Activated T-helper 1 cell treated with anti-CD3 and anti-CD28 coated beads, Interleukin-12 subunit alpha, Interleukin-12 subunit beta, Interleukin-2, Interleukin-4 antibody, amounts not matched to agents 30 ng/mL and 10 ng/mL and 1 ng/mL, durations not matched to agents 14 hours and 24 hours and 36 hours (primary cell): ENCODE measurements around the gene GPR141. TPM values are rescaled to one million over a fixed set of nuclear protein-coding genes. Genes with fewer than 3 reads are reported as not detected.
"Not testable (repeated sequence)": the region's sequence is repeated elsewhere in the genome, so short reads cannot be mapped to it uniquely, and the experiment has no call there.

Experiments used
- DNase-seq: peaks from one replicate; pipeline ENCODE4 v3.0.0; 2021; ENCODE audit warnings: low spot score
- H3K27ac Mint-ChIP-seq: one replicate; pipeline ENCODE4 v1.8.0; 2021; ENCODE audit warnings: mild to moderate bottlenecking, mixed read lengths
- H3K27me3 Mint-ChIP-seq: one replicate; pipeline ENCODE4 v1.8.0; 2022; ENCODE audit warnings: mild to moderate bottlenecking, moderate library complexity, mixed read lengths; ENCODE audit not compliant: insufficient read depth
- H3K36me3 Mint-ChIP-seq: one replicate; pipeline ENCODE4 v1.8.0; 2021; ENCODE audit warnings: low read depth, mixed read lengths
- H3K4me1 Mint-ChIP-seq: one replicate; pipeline ENCODE4 v1.8.0; 2021; ENCODE audit warnings: low read depth, mixed read lengths
- H3K4me3 Mint-ChIP-seq: one replicate; pipeline ENCODE4 v1.8.0; 2021; ENCODE audit warnings: mild to moderate bottlenecking, moderate library complexity, mixed read lengths
- H3K9me3 Mint-ChIP-seq: one replicate; pipeline ENCODE4 v1.8.0; 2021; ENCODE audit warnings: mixed read lengths
- intact Hi-C: fragments of 100-400 bp; cut with micrococcal nuclease; formaldehyde crosslinking; loops from one replicate; pipeline ENCODE4 v1.15.1; 2024
- total RNA-seq: library from RNA; stranded (reverse); gene quantifications from 2 replicates; pipeline ENCODE4 v1.2.3, GENCODE V29; 2022

The GPR141 gene
- total RNA-seq, 1 donor from 2014 or later = not detected

GRCh38 chr7:37698276-37698675, 14.7 kb downstream of the GPR141 start:
- intact Hi-C loops = no loop called here
- peaks cover 4% of the 10 kb centered on the region for H3K27me3 Mint-ChIP-seq

GRCh38 chr7:37698782-37699181, 15.2 kb downstream of the GPR141 start:
- H3K4me1 Mint-ChIP-seq = no peaks in the 10 kb centered on the region
- no peaks in the 10 kb centered on the region for H3K36me3 Mint-ChIP-seq
- H3K27ac Mint-ChIP-seq = no peak overlapping the region
- no peak for DNase-seq
- peaks cover 4% of the 10 kb centered on the region for H3K27me3 Mint-ChIP-seq
- H3K9me3 Mint-ChIP-seq = no peaks in the 10 kb centered on the region
- intact Hi-C loops = no loop called here
- H3K4me3 Mint-ChIP-seq = no peak overlapping the region

More at GRCh38 chr7:37698276-37698675, 14.7 kb downstream of the GPR141 start:
- H3K4me3 Mint-ChIP-seq = no peak overlapping the region
- H3K4me1 Mint-ChIP-seq = no peaks in the 10 kb centered on the region
- no peaks in the 10 kb centered on the region for H3K9me3 Mint-ChIP-seq
- DNase-seq = no peak
- H3K27ac Mint-ChIP-seq = no peak overlapping the region
- no peaks in the 10 kb centered on the region for H3K36me3 Mint-ChIP-seq

- no peak for DNase-seq
- Mint-ChIP-seq H3K36me3 (no peaks in the 10 kb centered on the region), H3K4me3 (no peak overlapping the region), H3K4me1 (no peaks in the 10 kb centered on the region), H3K9me3 (no peaks in the 10 kb centered on the region), H3K27me3 (peaks cover 3% of the 10 kb centered on the region), H3K27ac (no peak overlapping the region)
- intact Hi-C loops = no loop called here
Observed at GRCh38 chr7:37701769-37702168, 18.2 kb downstream of the GPR141 start.

GRCh38 chr7:37703361-37703760, 19.8 kb downstream of the GPR141 start:
- Mint-ChIP-seq H3K4me3 (no peak overlapping the region), H3K4me1 (no peaks in the 10 kb centered on the region), H3K36me3 (no peaks in the 10 kb centered on the region), H3K27me3 (peaks cover 5% of the 10 kb centered on the region), H3K9me3 (no peaks in the 10 kb centered on the region), H3K27ac (no peak overlapping the region)
- DNase-seq = no peak
- intact Hi-C loops = no loop called here

- H3K4me1 Mint-ChIP-seq, H3K27me3 Mint-ChIP-seq, H3K4me3 Mint-ChIP-seq, H3K9me3 Mint-ChIP-seq, intact Hi-C loops, H3K36me3 Mint-ChIP-seq, H3K27ac Mint-ChIP-seq, DNase-seq: not testable (repeated sequence)
Observed at GRCh38 chr7:37704328-37704833, 20.8 kb downstream of the GPR141 start.

GRCh38 chr7:37705976-37706375, 22.4 kb downstream of the GPR141 start:
- Mint-ChIP-seq H3K4me1 (peaks cover 7% of the 10 kb centered on the region), H3K9me3 (no peaks in the 10 kb centered on the region), H3K36me3 (no peaks in the 10 kb centered on the region), H3K27ac (no peak overlapping the region), H3K27me3 (peaks cover 6% of the 10 kb centered on the region), H3K4me3 (no peak overlapping the region)
- intact Hi-C loops = no loop called here
- DNase-seq = no peak

- H3K9me3 Mint-ChIP-seq = no peaks in the 10 kb centered on the region
- peaks cover 7% of the 10 kb centered on the region for H3K4me1 Mint-ChIP-seq
Observed at GRCh38 chr7:37706804-37707203, 23.2 kb downstream of the GPR141 start.

GRCh38 chr7:37707754-37708485, 24.4 kb downstream of the GPR141 start:
- peaks cover 5% of the 10 kb centered on the region for H3K27me3 Mint-ChIP-seq
- no peaks in the 10 kb centered on the region for H3K9me3 Mint-ChIP-seq
- H3K4me3 Mint-ChIP-seq = no peak overlapping the region
- H3K36me3 Mint-ChIP-seq = no peaks in the 10 kb centered on the region
- no peak for DNase-seq
- intact Hi-C loops = no loop called here
- H3K4me1 Mint-ChIP-seq = peaks cover 7% of the 10 kb centered on the region
- no peak overlapping the region for H3K27ac Mint-ChIP-seq

More at GRCh38 chr7:37706804-37707203, 23.2 kb downstream of the GPR141 start:
- H3K4me3 Mint-ChIP-seq = no peak overlapping the region
- no peaks in the 10 kb centered on the region for H3K36me3 Mint-ChIP-seq
- intact Hi-C loops = no loop called here
- no peak overlapping the region for H3K27ac Mint-ChIP-seq
- peaks cover 5% of the 10 kb centered on the region for H3K27me3 Mint-ChIP-seq
- DNase-seq = no peak

GRCh38 chr7:37709631-37710509, 26.3 kb downstream of the GPR141 start:
- Mint-ChIP-seq H3K9me3 (no peaks in the 10 kb centered on the region), H3K36me3 (no peaks in the 10 kb centered on the region), H3K27ac (no peak overlapping the region), H3K4me3 (no peak overlapping the region), H3K27me3 (peaks cover 6% of the 10 kb centered on the region), H3K4me1 (peaks cover 7% of the 10 kb centered on the region)
- DNase-seq = no peak
- intact Hi-C loops = no loop called here

- Mint-ChIP-seq H3K9me3 (no peaks in the 10 kb centered on the region), H3K4me3 (no peak overlapping the region), H3K4me1 (peaks cover 7% of the 10 kb centered on the region), H3K36me3 (no peaks in the 10 kb centered on the region), H3K27me3 (peaks cover 2% of the 10 kb centered on the region), H3K27ac (no peak overlapping the region)
- intact Hi-C loops = no loop called here
- DNase-seq = no peak
Observed at GRCh38 chr7:37713613-37714012, 30.0 kb downstream of the GPR141 start.

- Mint-ChIP-seq H3K27me3 (peaks cover 2% of the 10 kb centered on the region), H3K9me3 (no peaks in the 10 kb centered on the region), H3K36me3 (no peaks in the 10 kb centered on the region)
Observed at GRCh38 chr7:37714606-37715005, 31.0 kb downstream of the GPR141 start.

GRCh38 chr7:37718585-37718984, 35.0 kb downstream of the GPR141 start:
- intact Hi-C loops = no loop called here
- no peaks in the 10 kb centered on the region for H3K27me3 Mint-ChIP-seq
- no peak overlapping the region for H3K4me3 Mint-ChIP-seq
- no peaks in the 10 kb centered on the region for H3K4me1 Mint-ChIP-seq
- H3K36me3 Mint-ChIP-seq = no peaks in the 10 kb centered on the region
- H3K27ac Mint-ChIP-seq = no peak overlapping the region
- H3K9me3 Mint-ChIP-seq = no peaks in the 10 kb centered on the region
- no peak for DNase-seq

More at GRCh38 chr7:37714606-37715005, 31.0 kb downstream of the GPR141 start:
- Mint-ChIP-seq H3K4me3 (no peak overlapping the region), H3K4me1 (peaks cover 7% of the 10 kb centered on the region), H3K27ac (no peak overlapping the region)
- no peak for DNase-seq
- intact Hi-C loops = no loop called here

GRCh38 chr7:37719077-37719476, 35.5 kb downstream of the GPR141 start:
- intact Hi-C loops = no loop called here
- Mint-ChIP-seq H3K4me1 (no peaks in the 10 kb centered on the region), H3K4me3 (no peak overlapping the region), H3K9me3 (no peaks in the 10 kb centered on the region), H3K27me3 (no peaks in the 10 kb centered on the region), H3K27ac (no peak overlapping the region), H3K36me3 (no peaks in the 10 kb centered on the region)
- DNase-seq = no peak
